GM19239 (cell line): ENCODE data around the gene IQCF6.
A peak's percentile ranks its signal among the peaks of the same experiment; 100 is the strongest.
"Not testable (repeated sequence)": the region's sequence is repeated elsewhere in the genome, so short reads cannot be mapped to it uniquely, and the experiment has no call there.

Source experiments
- DNase-seq: peaks from one replicate; pipeline ENCODE4 v3.0.0; 2011; ENCODE audit warnings: low spot score; ENCODE audit not compliant: insufficient read length
- FAIRE-seq: peaks from 2 replicates; lab custom pipeline; 2011; peaks lifted over from hg19 to GRCh38; lab: Jason Lieb, UNC

IQCF6 gene

DNA sequence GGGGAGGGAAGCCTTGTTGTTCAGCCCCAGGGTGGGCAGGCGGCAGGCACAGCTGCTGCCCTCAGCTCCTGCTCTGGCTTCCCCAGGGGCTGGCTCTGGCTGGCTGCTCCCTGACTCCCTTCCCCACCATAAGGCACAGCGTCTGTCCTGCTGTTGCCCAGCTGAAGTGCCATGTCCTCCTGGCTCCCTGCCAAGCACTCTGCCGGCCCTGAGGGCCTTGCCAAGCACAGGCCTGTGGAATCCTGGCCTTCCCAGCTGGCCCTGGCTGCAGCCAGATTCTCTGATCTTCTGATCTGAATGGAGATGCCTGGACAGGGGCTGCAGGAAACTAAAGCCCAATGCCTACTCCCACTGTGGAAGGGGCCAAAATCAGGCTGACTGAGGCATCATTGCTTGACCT is 1.1 kb downstream of the IQCF6 start:
- FAIRE-seq (no peak), DNase-seq (no peak)

DNA sequence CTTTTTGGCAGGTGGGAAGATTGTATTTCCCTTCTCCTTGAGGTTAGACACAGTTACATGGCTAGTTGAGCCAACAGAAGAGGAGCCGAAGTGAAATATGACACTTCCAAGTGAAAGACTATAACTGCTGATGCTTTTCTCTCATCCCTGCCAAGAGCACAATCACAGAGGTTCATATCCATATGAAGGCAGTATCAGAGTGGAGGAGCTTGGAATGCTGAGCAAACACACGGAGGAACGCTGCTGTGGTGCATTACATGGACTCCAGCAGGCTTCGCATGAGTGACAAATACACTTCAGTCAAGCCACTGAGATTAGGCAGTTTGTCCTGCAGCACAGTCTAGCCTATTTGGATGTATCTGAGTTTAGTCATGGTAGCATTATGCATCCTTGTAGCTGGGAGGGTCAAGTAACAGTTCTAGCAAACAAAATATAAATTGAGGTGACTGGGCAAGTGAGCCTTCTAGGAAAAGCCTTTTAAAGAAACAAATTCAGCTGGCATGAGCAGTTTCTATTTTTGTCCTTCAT is 5.4 kb downstream of the IQCF6 start:
- FAIRE-seq (no peak), DNase-seq (no peak)

DNA sequence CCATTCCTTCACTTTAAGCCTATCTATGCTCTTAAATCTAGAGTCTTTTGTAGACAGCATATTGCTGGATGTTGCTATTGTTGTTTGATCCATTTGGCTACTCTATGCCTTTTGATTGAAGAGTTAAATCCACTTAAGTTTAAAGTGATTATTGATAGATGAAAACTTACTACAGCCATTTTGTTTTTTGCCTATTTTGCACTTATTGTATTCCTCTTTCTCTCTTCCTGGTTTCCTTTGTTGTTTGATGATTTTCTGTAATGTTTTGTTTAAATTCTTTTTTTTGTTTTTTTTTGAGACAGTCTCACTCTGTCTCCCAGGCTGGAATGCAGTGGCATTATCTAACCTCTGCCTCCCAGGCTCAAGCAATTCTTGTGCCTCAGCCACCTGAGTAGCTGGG is 19.8 kb downstream of the IQCF6 start:
- DNase-seq (no peak), FAIRE-seq (no peak)

DNA sequence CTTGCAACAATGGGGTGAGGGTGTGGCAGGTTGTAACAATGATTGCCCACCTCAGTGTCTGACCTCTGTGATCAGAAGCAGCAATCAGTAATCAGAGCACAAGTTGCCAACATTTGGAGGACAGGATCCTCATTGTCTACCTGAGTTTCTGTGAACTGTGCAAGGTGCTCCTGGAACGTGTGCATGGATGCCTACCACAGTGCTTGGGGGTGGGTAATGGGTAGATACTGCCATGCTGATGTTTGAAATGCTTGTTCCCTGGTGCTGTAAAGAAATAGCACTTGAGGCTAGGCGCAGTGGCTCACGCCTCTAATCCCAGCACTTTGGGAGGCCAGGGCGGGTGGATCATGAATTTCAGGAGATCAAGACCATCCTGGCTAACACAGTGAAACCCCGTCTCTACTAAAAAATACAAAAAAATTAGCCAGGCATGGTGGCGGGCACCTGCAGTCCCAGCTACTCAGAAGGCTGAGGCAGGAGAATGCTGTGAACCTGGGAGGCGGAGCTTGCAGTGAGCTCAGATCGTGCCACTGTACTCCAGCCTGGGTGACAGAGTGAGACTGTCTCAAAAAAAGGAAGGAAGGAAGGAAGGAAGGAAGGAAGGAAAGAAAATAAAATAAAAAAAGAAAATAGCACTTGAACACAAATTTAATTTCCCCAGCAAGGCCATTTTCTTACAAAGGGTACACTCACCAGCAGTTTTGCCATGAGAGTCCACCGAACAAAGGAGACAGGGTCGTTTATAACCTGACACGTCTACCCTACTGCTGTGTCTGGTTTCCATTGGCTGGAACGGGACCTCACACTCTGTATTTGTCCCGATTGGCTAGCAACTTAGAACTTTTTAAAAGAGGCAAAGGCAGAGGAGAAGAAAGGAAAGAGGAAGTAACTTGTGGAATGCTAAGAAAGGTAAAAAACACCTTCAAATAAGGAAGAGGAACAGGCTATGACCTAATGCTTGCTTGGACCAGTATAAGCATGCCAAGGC is 25.0 kb downstream of the IQCF6 start:
- not testable (repeated sequence) for DNase-seq, FAIRE-seq

DNA sequence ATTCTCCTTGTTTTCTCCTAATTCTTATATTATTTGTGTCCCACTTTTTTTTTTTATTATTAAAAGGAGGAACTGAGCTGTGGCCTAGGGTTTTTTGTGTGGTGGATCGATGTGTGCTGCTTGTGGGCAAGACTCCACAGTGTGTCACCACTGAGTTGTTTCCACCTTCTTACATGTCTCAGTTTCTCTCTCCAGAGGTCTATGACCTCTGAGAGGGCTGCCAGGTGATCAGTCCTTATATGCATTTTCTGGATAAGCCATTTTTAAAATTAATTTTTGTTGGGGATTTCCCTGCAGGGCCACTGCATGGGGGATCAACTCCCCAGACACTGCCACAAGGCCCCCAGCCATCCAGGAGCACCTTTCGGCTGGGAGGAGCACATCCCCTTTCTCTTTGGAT is 27.8 kb downstream of the IQCF6 start:
- DNase-seq, result no peak
- FAIRE-seq, result peak; percentile 73

DNA sequence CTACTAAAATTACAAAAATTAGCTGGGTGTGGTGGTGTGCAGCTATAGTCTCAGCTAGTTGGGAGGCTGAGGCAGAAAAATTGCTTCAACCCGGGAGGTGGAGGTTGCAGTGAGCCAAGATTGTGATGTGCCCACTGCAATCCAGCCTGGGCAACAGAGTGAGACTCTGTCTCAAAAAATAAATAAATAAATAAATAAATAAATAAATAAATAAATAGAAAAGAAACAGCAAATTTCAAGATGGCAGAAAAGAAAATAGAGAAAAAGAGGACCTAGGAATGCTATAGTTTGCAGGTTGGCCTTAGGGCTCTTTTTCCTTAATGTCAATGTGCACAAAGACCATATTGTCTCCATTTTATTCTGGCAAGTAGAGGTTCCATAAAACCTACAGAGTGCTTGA is 28.2 kb downstream of the IQCF6 start:
- FAIRE-seq, result no peak
- DNase-seq, result no peak

DNA sequence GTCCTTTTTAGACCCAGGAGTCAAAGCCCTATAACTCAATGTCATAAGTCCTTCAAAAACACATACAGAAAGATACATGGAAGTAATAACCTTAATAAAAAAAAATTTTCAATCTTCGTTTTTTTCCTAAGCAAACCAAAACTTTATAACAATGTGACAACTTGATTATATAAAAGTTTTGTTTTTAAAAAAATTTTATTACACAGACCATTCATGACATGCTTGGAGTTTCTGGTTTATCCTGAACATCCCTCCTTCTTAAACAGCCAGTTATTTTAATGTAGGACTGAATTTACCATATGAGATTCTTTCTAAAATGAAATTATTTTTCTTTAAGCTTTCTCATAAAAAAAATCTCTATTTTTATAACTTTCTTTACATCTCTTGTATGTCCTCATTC is 30.7 kb downstream of the IQCF6 start:
- FAIRE-seq (no peak), DNase-seq (no peak)

DNA sequence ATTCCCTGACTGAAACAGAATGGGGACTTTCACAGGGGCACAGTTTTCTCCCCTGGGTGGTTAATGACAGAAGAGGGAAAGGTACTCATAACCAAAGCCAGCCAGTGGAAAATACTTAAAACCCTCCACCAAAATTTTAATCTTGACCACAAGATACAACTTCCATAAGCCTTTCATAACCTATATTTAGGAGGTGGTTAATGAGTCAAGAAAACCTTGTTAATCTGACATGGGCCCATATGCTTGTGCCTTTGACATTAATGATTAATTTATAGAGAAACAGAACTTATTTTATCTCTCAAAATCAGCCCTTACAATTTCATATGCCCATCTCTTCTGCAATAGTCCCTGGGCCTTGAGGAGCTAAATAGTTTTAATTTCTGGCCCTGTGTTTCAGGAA is 31.2 kb downstream of the IQCF6 start:
- DNase-seq, result no peak
- FAIRE-seq, result no peak

DNA sequence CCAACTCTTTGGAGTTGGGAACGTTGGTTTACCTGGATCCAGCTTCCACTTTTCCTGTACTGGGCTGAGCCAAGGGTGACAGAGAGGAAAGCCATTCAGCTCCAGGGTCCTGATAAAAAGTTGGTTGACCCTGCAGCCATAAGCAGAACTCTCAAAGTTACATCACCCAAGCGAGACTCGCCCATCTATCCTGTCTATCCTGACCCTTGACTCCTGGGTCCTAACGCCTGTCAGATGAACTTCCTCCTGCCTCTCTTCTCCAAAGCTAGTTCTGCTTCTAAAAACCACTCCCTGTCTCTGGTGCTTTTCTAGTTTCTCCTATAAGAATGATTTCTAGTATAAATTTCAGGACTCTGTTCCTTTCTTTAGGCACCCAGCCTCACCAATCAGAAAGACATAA is 36.1 kb downstream of the IQCF6 start:
- not testable (repeated sequence) for DNase-seq, FAIRE-seq

DNA sequence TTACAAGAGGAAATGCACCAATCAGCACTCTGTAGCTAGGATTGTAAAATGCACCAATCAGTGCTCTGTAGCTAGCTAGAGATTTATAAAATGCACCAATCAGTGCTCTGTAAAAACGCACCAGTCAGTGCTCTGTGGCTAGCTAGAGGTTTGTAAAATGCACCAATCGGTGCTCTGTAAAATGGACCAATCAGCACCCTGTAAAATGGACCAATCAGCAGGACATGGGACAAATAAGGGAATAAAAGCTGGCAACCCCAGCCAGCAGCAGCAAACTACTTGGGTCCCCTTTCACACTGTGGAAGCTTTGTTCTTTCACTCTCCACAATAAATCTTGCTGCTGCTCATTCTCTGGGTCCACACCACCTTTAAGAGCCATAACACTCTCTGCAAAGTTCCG is 36.7 kb downstream of the IQCF6 start:
- not testable (repeated sequence) for FAIRE-seq

DNA sequence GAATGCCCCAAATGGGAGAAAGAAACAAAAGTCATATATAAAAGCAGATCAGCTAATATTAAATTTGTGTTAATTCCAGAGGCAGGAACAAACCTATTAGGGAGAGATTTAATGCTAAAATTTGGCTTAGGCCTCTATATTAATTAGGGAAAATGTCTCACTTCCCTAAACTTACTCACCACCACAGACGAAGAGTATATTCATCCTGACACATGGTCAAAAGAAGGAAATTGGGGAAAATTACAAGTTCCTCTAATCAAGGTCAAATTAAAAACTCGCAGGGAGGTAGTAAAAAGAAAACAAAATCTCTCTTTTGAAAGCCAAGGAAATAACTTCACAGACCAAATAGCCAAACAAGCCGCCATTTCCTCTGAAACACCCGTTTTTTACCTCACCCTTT is 39.9 kb downstream of the IQCF6 start:
- no peak for DNase-seq
- FAIRE-seq, result no peak

More for the DNA sequence above, 36.7 kb downstream of the IQCF6 start:
- DNase-seq, result not testable (repeated sequence)

DNA sequence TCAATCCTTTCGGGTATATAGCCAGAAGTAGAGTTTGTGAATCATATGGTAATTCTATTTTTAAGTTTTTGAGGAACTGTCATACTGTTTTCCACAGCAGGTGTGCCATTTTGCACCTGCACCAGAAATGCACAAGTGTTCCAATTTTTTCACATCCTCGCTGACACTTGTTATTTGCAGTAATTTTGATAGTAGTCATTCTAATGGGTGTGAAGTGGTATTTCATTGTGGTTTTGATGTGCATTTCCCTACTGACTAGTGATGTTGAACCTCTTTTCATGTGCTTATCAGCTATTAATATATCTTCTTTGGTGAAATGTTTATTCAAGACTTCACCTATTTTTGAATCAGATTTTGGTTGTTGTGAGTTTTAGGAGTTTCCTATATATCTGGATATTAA is 43.1 kb downstream of the IQCF6 start:
- no peak for FAIRE-seq

DNA sequence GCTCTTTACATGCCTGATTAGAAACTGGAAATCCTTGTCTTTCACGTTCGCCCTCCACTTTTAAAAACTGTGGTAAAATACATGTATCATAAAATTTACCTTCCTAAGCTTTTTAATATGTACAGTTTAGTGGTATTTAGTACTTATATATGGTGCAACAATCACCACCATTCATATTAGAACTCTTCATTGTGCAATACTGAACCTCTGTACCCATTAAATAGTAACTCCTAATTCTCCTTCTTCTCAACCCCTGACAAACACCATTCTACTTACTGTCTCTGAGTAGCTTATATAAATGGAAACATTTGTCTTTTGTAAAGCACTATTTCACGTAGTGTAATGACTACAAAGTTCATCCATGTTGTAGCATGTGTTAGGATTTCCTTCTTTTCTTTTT is 44.0 kb downstream of the IQCF6 start:
- no peak for FAIRE-seq
- DNase-seq, result no peak

More for the DNA sequence above, 43.1 kb downstream of the IQCF6 start:
- no peak for DNase-seq

DNA sequence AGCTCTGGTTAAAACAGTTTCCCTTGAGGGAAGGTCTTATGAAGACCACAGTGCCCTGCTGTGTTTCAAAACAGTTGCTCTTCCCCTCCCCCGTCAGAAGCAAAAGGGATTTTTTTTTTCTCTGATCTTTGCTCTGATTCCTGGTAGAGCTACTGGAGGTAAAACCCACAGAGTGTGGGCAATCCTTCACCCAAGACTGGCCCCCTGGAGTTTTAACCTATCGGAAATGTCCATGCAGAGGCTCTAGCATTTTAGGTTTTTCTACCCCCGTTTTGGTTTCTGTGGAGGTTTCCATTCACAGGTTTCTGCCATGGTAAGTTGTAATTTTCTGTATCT is 44.5 kb downstream of the IQCF6 start:
- DNase-seq (no peak), FAIRE-seq (no peak)

DNA sequence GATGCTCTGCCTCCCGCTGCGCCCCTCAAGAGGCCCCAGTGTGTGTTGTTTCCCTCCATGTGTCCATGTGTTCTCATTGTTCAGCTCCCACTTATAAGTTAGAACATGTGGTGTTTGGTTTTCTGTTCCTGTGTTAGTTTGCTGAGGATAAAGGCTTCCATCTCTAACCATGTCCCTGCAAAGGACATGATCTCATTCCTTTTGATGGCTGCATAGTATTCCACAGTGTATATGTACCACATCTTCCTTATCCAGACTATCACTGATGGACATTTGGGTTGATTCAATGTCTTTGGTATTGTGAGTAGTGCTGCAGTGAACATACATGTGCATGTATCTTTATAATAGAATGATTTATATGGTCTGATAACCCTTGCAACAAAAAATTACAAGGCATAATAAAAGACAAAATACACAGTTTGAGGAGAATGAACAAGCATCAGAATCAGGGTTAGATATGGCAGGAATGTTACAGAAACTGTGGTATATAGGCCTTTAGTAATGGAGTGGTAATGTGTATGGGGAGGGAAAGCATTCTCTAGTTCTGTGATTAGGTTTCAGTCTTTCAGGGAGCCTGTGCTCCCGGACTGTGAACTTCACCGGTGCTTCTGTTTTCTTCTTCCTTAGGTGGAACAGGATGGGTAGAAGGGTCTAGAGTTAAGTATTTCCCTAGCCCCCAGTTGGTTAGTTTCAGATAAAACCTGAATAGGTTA is 45.0 kb downstream of the IQCF6 start:
- FAIRE-seq (peak; percentile 4), DNase-seq (no peak)

DNA sequence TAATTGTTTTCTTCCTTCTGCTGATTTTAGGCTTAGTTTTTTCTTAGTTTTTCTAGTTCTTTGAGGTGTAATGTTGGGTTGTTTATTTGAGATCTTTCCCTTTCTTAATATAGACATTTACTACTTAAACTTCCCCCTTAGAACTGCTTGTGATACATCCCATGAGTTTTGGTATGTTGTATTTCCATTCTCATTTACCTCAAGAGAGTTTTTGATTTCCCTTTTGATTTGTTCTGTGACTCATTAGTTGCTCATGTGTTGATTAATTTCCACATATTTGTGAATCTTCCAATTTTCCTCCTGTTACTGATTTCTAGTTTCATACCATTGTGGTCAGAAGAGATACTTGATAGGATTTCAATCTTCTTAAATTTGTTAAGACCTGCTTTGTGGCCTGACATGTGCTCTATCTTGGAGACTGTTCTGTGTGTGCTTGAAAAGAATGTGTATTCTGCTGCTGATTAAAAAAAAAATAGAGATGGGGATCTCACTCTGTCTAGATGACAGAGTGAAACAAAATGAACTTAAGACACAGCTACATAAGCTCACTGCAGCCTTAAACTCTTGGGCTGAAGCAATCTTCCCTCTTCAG is 49.9 kb downstream of the IQCF6 start:
- FAIRE-seq, result no peak
- no peak for DNase-seq
